Measurements from ENCODE around the gene FXYD7.

FXYD7 gene

DNA sequence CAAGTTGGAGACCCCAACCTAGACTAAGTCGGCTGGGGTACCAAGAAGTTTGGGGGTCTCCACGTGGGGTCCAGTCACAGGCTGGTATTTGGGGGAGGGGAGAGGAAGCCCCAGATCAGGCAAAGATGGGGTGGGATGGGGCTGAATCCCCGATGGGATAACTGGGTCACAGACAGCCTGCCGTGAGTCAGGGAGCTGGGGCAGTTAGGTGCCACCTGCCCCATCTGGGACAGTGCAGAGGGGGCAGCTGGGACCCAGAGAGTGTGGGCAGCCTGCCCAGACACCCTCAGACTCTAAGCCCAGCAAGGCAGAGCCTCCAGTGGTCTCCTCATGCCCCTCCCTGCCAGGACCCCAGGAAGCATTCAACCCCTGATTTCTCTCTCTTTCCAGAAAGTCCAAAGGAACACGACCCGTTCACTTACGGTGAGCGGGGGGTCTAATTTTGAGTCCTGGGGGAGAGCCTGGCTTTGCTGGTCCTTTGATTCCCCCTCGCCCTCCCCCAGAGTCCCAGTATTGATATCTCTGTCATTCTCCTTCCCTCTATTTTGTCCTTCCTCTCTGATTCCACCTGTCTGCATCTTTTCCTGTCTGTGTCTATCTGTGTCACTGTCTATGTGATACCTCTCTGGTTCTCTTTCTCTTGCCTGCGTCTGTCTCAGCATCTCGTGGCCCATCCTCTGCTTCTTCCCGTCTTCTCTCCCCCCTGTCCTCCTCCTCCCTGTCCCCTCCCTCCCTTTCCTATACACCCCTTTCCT, 2.7 kb upstream of the FXYD7 start:
- H3K36me3 ChIP-seq (ENCODE audit: control insufficient read depth, insufficient read depth, low read length): no peaks in the 10 kb centered on the region
- peak overlapping the region; percentile 39 for H3K4me3 ChIP-seq (ENCODE audit: low read depth, low read length)
- peaks cover 39% of the 10 kb centered on the region for H3K4me1 ChIP-seq (ENCODE audit: control insufficient read depth, insufficient read depth, low read length)
- H3K9ac ChIP-seq (ENCODE audit: low read length): no peak overlapping the region
- H3K27ac ChIP-seq (ENCODE audit: low read depth, low read length): no peak overlapping the region
- H3K9me3 ChIP-seq (ENCODE audit: control insufficient read depth, insufficient read depth, low read depth, low read length): no peaks in the 10 kb centered on the region
- H3K27me3 ChIP-seq (ENCODE audit: control insufficient read depth, insufficient read depth, low read length): peaks cover 26% of the 10 kb centered on the region

- Histone ChIP-seq H3K27ac (ENCODE audit: low read depth, low read length) (no peak overlapping the region; the same call in 1 of the 2 replicates), H3K9ac (ENCODE audit: low read length) (peak overlapping the region; percentile 29), H3K36me3 (ENCODE audit: control insufficient read depth, insufficient read depth, low read length) (no peaks in the 10 kb centered on the region), H3K27me3 (ENCODE audit: control insufficient read depth, insufficient read depth, low read length) (peaks cover 26% of the 10 kb centered on the region), H3K4me1 (ENCODE audit: control insufficient read depth, insufficient read depth, low read length) (peaks cover 36% of the 10 kb centered on the region), H3K4me3 (ENCODE audit: low read depth, low read length) (peak overlapping the region; percentile 78), H3K9me3 (ENCODE audit: control insufficient read depth, insufficient read depth, low read depth, low read length) (no peaks in the 10 kb centered on the region)
These were observed 1.9 kb upstream of the FXYD7 start for GRCh38 chr19:35140962-35141836.

DNA sequence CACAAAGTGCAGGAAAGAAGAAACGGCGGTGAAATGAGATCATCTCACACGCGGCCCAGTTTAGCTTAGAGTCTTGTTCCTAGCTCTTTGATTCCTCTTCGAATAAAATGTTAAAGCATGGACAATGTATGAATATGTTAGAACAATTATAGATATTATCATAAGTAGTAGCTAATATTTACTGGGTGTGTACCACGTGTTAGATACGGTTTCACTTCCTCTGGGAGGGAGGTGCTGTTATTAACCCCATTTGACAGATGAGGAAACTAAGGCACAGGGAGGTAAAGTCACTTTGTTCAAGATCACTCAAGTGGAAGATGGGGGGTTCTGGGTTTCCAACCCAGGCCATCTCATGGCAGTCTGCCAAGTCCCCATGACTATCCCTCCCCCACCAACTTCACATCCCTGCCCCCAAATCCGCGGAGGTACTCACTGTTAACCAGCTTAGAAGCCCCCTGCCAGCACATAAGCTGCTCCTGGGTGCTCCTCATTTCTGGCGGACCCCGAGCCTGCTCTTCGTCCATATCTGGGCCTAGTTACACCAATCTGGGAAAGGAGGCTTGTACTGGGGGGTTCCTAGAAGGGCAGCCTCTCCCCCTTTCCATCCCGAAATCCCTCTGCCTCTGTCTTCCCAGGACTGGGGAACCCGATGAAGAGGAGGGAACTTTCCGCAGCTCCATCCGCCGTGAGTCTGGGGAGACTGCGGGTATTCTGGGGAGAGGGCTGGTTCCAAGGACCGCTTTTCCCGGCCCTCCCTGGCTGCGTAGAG, 1.0 kb upstream of the FXYD7 start:
- H3K27ac ChIP-seq (ENCODE audit: low read depth, low read length): no peak overlapping the region; the same call in 1 of the 2 replicates
- H3K4me1 ChIP-seq (ENCODE audit: control insufficient read depth, insufficient read depth, low read length): peaks cover 36% of the 10 kb centered on the region
- H3K9ac ChIP-seq (ENCODE audit: low read length): peak overlapping the region; percentile 29
- no peaks in the 10 kb centered on the region for H3K36me3 ChIP-seq (ENCODE audit: control insufficient read depth, insufficient read depth, low read length)
- peak overlapping the region; percentile 78 for H3K4me3 ChIP-seq (ENCODE audit: low read depth, low read length)
- peaks cover 26% of the 10 kb centered on the region for H3K27me3 ChIP-seq (ENCODE audit: control insufficient read depth, insufficient read depth, low read length)
- no peaks in the 10 kb centered on the region for H3K9me3 ChIP-seq (ENCODE audit: control insufficient read depth, insufficient read depth, low read depth, low read length)

DNA sequence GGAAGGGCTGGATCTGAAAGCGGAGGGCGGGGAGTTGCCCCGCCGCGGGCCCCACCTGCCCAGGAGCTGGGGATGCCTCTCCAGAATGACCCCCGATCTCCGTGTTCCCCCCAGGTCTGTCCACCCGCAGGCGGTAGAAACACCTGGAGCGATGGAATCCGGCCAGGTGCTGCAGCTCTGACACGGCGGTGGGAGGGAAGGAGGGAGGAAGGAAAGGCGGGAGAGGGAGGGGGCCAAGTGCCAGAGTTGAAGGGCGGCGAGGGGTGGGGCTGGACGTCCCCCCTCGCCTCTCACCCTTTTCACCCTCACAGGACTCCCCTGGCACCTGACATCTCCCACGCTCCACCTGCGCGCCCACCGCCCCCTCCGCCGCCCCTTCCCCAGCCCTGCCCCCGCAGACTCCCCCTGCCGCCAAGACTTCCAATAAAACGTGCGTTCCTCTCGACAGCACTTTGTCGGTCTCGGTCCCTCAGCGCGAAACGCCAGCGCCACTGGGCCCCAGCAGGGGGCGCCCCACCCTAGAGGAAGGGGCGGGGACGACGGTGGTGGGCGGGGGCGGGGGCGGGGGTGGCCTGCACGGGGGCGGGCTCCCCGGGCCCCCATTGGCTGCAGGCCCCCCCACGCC, 337 bp upstream of the FXYD7 start:
- peak overlapping the region; percentile 78 for H3K4me3 ChIP-seq (ENCODE audit: low read depth, low read length)
- H3K9ac ChIP-seq (ENCODE audit: low read length): peak overlapping the region; percentile 29
- H3K9me3 ChIP-seq (ENCODE audit: control insufficient read depth, insufficient read depth, low read depth, low read length): no peaks in the 10 kb centered on the region
- peaks cover 36% of the 10 kb centered on the region for H3K4me1 ChIP-seq (ENCODE audit: control insufficient read depth, insufficient read depth, low read length)
- no peaks in the 10 kb centered on the region for H3K36me3 ChIP-seq (ENCODE audit: control insufficient read depth, insufficient read depth, low read length)
- H3K27ac ChIP-seq (ENCODE audit: low read depth, low read length): no peak overlapping the region
- H3K27me3 ChIP-seq (ENCODE audit: control insufficient read depth, insufficient read depth, low read length): peaks cover 26% of the 10 kb centered on the region

DNA sequence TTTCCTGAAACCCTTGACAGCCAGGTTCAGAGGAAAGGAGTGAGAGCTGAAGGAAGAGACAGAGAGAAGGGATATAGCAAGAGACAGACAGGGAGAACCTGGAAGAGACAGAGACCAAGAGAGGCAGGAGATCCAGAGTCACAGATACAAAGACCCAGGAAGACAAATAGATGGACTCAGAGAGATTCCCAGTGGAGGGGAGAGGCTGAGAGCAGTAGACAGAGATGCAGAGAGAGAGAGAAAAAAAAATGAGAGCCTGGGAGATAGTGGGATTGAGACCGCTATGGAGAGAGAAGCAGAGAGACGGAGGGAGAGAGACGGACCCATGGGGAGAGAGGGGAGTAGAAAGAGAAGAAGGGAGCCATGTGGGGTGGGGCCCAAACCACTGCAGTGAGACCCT, 763 bp downstream of the FXYD7 start:
- Histone ChIP-seq H3K4me1 (ENCODE audit: control insufficient read depth, insufficient read depth, low read length) (peaks cover 32% of the 10 kb centered on the region), H3K9me3 (ENCODE audit: control insufficient read depth, insufficient read depth, low read depth, low read length) (no peaks in the 10 kb centered on the region), H3K4me3 (ENCODE audit: low read depth, low read length) (peak overlapping the region; percentile 65), H3K9ac (ENCODE audit: low read length) (no peak overlapping the region), H3K27ac (ENCODE audit: low read depth, low read length) (no peak overlapping the region), H3K27me3 (ENCODE audit: control insufficient read depth, insufficient read depth, low read length) (peaks cover 26% of the 10 kb centered on the region), H3K36me3 (ENCODE audit: control insufficient read depth, insufficient read depth, low read length) (no peaks in the 10 kb centered on the region)

DNA sequence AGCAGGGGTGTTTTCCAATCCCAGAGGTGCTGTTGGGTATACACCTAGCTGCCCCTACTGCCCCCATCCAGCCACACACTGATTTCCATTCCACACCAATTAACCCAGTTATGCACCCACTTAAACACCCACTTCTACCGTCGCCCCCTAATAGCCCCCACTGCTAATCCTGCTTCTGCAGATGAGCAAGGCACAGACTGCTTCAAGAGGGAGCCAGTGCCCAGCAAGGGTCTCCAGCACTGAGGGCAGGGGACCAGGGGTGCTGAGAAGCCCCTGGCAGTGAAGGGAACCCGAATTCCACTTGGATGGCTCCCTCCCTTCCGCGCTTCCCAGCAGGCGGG, 1.2 kb downstream of the FXYD7 start:
- Histone ChIP-seq H3K4me3 (ENCODE audit: low read depth, low read length) (peak overlapping the region; percentile 65), H3K27ac (ENCODE audit: low read depth, low read length) (no peak overlapping the region), H3K36me3 (ENCODE audit: control insufficient read depth, insufficient read depth, low read length) (no peaks in the 10 kb centered on the region), H3K9me3 (ENCODE audit: control insufficient read depth, insufficient read depth, low read depth, low read length) (no peaks in the 10 kb centered on the region), H3K9ac (ENCODE audit: low read length) (no peak overlapping the region), H3K4me1 (ENCODE audit: control insufficient read depth, insufficient read depth, low read length) (peaks cover 28% of the 10 kb centered on the region), H3K27me3 (ENCODE audit: control insufficient read depth, insufficient read depth, low read length) (peaks cover 26% of the 10 kb centered on the region)

DNA sequence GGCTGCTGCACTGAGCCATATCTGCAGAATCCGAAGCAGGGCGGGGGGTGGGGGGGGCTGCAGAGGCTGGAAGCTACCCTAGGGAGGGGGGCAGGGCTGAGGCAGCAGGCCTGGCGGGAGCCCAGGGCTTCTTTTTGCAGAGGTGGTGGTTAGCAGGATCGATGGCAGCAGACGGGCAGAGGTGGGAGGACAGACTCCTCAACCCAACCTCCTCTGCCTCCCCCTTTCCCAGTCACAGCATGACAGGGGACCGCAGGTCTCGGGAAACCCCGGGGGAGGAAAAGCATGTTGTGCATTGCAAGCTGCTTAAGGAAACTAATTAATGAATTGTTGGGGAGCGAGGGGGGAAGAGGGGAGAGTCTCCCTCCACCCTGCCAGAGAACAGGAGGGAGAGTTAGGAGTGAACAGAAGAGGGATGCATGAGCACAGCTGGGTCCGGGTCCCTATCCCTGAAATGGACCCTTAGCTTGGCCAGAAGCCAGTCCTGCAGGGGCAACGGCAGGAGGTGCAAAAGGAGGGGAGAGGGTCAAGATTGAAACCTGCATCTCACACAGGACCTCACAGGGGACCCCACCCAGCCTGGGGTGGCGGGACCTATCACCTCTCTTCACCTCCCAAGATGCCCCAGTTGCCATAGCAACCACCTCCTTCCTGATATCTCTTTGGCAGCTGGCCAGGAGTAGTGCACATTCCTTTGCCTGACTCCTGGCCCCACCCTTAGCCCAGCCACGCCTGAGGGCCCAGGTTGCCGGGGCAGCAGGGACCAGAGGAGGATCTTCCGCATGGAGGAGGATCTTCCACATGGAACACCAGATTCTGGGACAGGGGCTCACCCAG, 1.8 kb downstream of the FXYD7 start:
- Histone ChIP-seq H3K36me3 (ENCODE audit: control insufficient read depth, insufficient read depth, low read length) (no peaks in the 10 kb centered on the region), H3K4me1 (ENCODE audit: control insufficient read depth, insufficient read depth, low read length) (peaks cover 25% of the 10 kb centered on the region), H3K9me3 (ENCODE audit: control insufficient read depth, insufficient read depth, low read depth, low read length) (no peaks in the 10 kb centered on the region), H3K4me3 (ENCODE audit: low read depth, low read length) (peak overlapping the region; percentile 65; the same call in 1 of the 2 replicates), H3K9ac (ENCODE audit: low read length) (no peak overlapping the region), H3K27ac (ENCODE audit: low read depth, low read length) (no peak overlapping the region), H3K27me3 (ENCODE audit: control insufficient read depth, insufficient read depth, low read length) (peaks cover 26% of the 10 kb centered on the region)

DNA sequence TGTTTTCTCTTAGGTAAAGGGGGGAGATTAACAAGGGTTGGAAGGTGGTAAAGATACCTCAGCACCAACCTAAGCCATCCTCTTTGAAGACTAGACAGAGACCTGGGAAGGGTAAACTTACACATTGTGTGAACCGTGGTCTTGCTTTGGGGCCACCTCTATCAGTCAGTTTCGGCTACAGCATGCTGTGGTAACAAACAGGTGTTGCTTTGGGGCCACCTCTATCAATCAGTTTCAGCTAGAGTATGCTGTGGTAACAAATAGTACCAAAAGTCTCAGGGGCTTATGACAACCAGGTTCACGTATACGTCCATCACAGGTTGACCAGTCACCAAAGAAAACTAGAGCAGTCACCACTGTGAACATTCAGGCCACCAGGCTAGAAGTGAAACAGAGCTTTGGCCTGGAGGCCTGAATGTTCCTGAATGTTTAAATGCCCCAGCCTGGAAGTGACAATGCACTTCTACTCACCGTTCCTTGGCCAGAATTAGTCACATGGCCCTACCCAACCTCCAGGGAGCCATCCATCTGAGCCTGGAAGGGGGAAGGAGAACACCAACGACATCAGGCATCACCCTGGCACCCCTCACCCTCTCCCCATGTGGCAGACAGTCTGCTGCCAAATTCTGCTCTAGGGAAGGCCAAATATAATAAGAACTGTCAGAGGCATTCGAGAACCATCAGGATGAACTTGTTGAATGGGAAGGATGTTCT, 3.8 kb downstream of the FXYD7 start:
- H3K4me1 ChIP-seq (ENCODE audit: control insufficient read depth, insufficient read depth, low read length): peaks cover 30% of the 10 kb centered on the region
- H3K4me3 ChIP-seq (ENCODE audit: low read depth, low read length): no peak overlapping the region
- no peaks in the 10 kb centered on the region for H3K36me3 ChIP-seq (ENCODE audit: control insufficient read depth, insufficient read depth, low read length)
- no peak overlapping the region for H3K27ac ChIP-seq (ENCODE audit: low read depth, low read length)
- H3K9me3 ChIP-seq (ENCODE audit: control insufficient read depth, insufficient read depth, low read depth, low read length): no peaks in the 10 kb centered on the region
- no peak overlapping the region for H3K9ac ChIP-seq (ENCODE audit: low read length)
- H3K27me3 ChIP-seq (ENCODE audit: control insufficient read depth, insufficient read depth, low read length): peaks cover 21% of the 10 kb centered on the region

- no peak overlapping the region for H3K9ac ChIP-seq (ENCODE audit: low read length)
- peaks cover 31% of the 10 kb centered on the region for H3K4me1 ChIP-seq (ENCODE audit: control insufficient read depth, insufficient read depth, low read length)
- no peaks in the 10 kb centered on the region for H3K36me3 ChIP-seq (ENCODE audit: control insufficient read depth, insufficient read depth, low read length)
- H3K27me3 ChIP-seq (ENCODE audit: control insufficient read depth, insufficient read depth, low read length): no peaks in the 10 kb centered on the region
- H3K9me3 ChIP-seq (ENCODE audit: control insufficient read depth, insufficient read depth, low read depth, low read length): no peaks in the 10 kb centered on the region
- no peak overlapping the region for H3K4me3 ChIP-seq (ENCODE audit: low read depth, low read length)
- H3K27ac ChIP-seq (ENCODE audit: low read depth, low read length): no peak overlapping the region
These were observed 6.4 kb downstream of the FXYD7 start for GRCh38 chr19:35149463-35149862.

Data from HUES6 (cell line).